Measurements from ENCODE around the gene MON2. TPM values are rescaled to one million over a fixed set of nuclear protein-coding genes. Genes with fewer than 3 reads are reported as not detected.

MON2 gene
- total and polyA plus RNA-seq, 2 donors (not counting 3 experiments of a cell fraction or from before 2014, with no cell fraction given) = 8.9 to 41.8 TPM

- DNase-seq (ENCODE audit: low read depth, low spot score) (no peak), FAIRE-seq (no peak)
- no TSS peak for BruUV-seq (replicated peaks)
- dilution Hi-C loops (cut with MboI; ENCODE audit: extremely low pct_ligation_motif_present, low sequenced_read_pairs) = no loop called here
- no peak overlapping the region for H3K4me2 ChIP-seq (ENCODE audit: insufficient read depth, low read length)
- H3K9me1 ChIP-seq (replicated peaks; ENCODE audit: control insufficient read depth, extremely low read depth, insufficient read depth, low read length) = peaks cover 3% of the 10 kb centered on the region
- H3K36me3 ChIP-seq (ENCODE audit: control insufficient read depth in 2 of 2, extremely low read depth in 1 of 2, insufficient read depth in 2 of 2, low read length in 2 of 2) = no peaks in the 10 kb centered on the region
- ChIA-PET CTCF (interaction anchor here (1.1 to 2.6 kb wide), 6 partner anchors 10 to 225 kb away, joined by 3 to 13 read pairs (median 4); no protein-coding TSS in a partner anchor), POLR2A (no interaction called here)
- no peak overlapping the region for H2AFZ ChIP-seq (ENCODE audit: low read depth, low read length)
- H4K20me1 ChIP-seq (replicated peaks; ENCODE audit: control insufficient read depth, extremely low read depth, insufficient read depth, low read length) = no peaks in the 10 kb centered on the region
- H3K27me3 ChIP-seq (ENCODE audit: control insufficient read depth in 2 of 2, insufficient read depth in 2 of 2, low read length in 2 of 2) = no peaks in the 10 kb centered on the region
- no peak overlapping the region for H3K4me3 ChIP-seq (replicated peaks in 1 of 3; ENCODE audit: insufficient read depth in 1 of 3, low read depth in 1 of 3, low read length in 3 of 3)
- H3K4me1 ChIP-seq (ENCODE audit: control insufficient read depth, extremely low read depth, insufficient read depth, low read length) = no peaks in the 10 kb centered on the region
- H3K79me2 ChIP-seq (ENCODE audit: control insufficient read depth, insufficient read depth, low read length) = no peaks in the 10 kb centered on the region
- no peak overlapping the region for H3K9ac ChIP-seq (replicated peaks; ENCODE audit: extremely low read depth, insufficient read depth, low read length)
- intact Hi-C loops (cut with micrococcal nuclease) = no loop called here
- no peak for TF ChIP-seq POLR2AphosphoS5 (IDR thresholded peaks at IDR 0.05; ENCODE audit: insufficient read depth, low read depth, low read length)
- no peak overlapping the region for H3K27ac ChIP-seq (ENCODE audit: insufficient read depth, low read depth, low read length)
- no peaks in the 10 kb centered on the region for H3K9me3 ChIP-seq (replicated peaks; ENCODE audit: control insufficient read depth, insufficient read depth, low read length)
These were observed 108.4 kb downstream of the MON2 start for GRCh38 chr12:62575036-62575435.

GRCh38 chr12:62576503-62576902, 109.9 kb downstream of the MON2 start:
- Histone ChIP-seq H4K20me1 (replicated peaks; ENCODE audit: control insufficient read depth, extremely low read depth, insufficient read depth, low read length) (no peaks in the 10 kb centered on the region), H3K4me2 (ENCODE audit: insufficient read depth, low read length) (no peak overlapping the region), H3K4me3 (replicated peaks in 1 of 3; ENCODE audit: insufficient read depth in 1 of 3, low read depth in 1 of 3, low read length in 3 of 3) (no peak overlapping the region), H3K4me1 (ENCODE audit: control insufficient read depth, extremely low read depth, insufficient read depth, low read length) (no peaks in the 10 kb centered on the region), H3K36me3 (ENCODE audit: control insufficient read depth in 2 of 2, extremely low read depth in 1 of 2, insufficient read depth in 2 of 2, low read length in 2 of 2) (no peaks in the 10 kb centered on the region), H3K9me1 (replicated peaks; ENCODE audit: control insufficient read depth, extremely low read depth, insufficient read depth, low read length) (no peaks in the 10 kb centered on the region), H3K27ac (ENCODE audit: insufficient read depth, low read depth, low read length) (no peak overlapping the region), H2AFZ (ENCODE audit: low read depth, low read length) (no peak overlapping the region), H3K9ac (replicated peaks; ENCODE audit: extremely low read depth, insufficient read depth, low read length) (no peak overlapping the region), H3K27me3 (ENCODE audit: control insufficient read depth in 2 of 2, insufficient read depth in 2 of 2, low read length in 2 of 2) (no peaks in the 10 kb centered on the region), H3K9me3 (replicated peaks; ENCODE audit: control insufficient read depth, insufficient read depth, low read length) (no peaks in the 10 kb centered on the region), H3K79me2 (ENCODE audit: control insufficient read depth, insufficient read depth, low read length) (no peaks in the 10 kb centered on the region)
- dilution Hi-C loops (cut with MboI; ENCODE audit: extremely low pct_ligation_motif_present, low sequenced_read_pairs) (no loop called here), intact Hi-C loops (cut with micrococcal nuclease) (no loop called here)
- POLR2A ChIA-PET = no interaction called here
- DNase-seq (ENCODE audit: low read depth, low spot score) (no peak), FAIRE-seq (no peak)
- TF ChIP-seq POLR2A (IDR thresholded peaks at IDR 0.05; ENCODE audit: low read depth, low read length) (no peak), MAX (IDR thresholded peaks at IDR 0.05; ENCODE audit: insufficient read depth, insufficient read length) (no peak), GATA2 (IDR thresholded peaks at IDR 0.05; ENCODE audit: insufficient read depth, insufficient read length, low read depth, low read length) (no peak), EZH2 (IDR thresholded peaks at IDR 0.05; ENCODE audit: borderline replicate concordance, low read depth, low read length, severe bottlenecking) (no peak), MYC (IDR thresholded peaks at IDR 0.05; ENCODE audit: low read depth, low read length) (no peak), JUN (IDR thresholded peaks at IDR 0.05; ENCODE audit: borderline replicate concordance, insufficient read depth, insufficient read length, low read depth) (no peak), POLR2AphosphoS5 (IDR thresholded peaks at IDR 0.05; ENCODE audit: insufficient read depth, low read depth, low read length) (no peak), FOS (IDR thresholded peaks at IDR 0.05; ENCODE audit: borderline replicate concordance, insufficient read depth, low read length) (no peak), CTCF (IDR thresholded peaks at IDR 0.05; ENCODE audit: extremely low read depth in 1 of 2, insufficient read depth in 1 of 2, low read depth in 1 of 2, low read length in 2 of 2) (no peak)
- CTCF ChIA-PET = interaction anchor here (1.9 kb wide), 1 partner anchor 223 kb away, joined by 5 read pairs; no protein-coding TSS in a partner anchor
- BruUV-seq (replicated peaks) = no TSS peak

Data from endothelial cell of umbilical vein (primary cell).